HG03432 (cell line): ENCODE data around the gene LEAP2.
A peak's percentile ranks its signal among the peaks of the same experiment; 100 is the strongest.
"Not testable (repeated sequence)": the region's sequence is repeated elsewhere in the genome, so short reads cannot be mapped to it uniquely, and the experiment has no call there.

ENCODE experiments used
- ATAC-seq: cut with Tn5 transposase; IDR thresholded peaks from one replicate; pipeline ENCODE4 v1.9.1; 2021; ENCODE audit warnings: mild to moderate bottlenecking, moderate library complexity; ENCODE audit not compliant: unreplicated experiment

The LEAP2 gene

DNA sequence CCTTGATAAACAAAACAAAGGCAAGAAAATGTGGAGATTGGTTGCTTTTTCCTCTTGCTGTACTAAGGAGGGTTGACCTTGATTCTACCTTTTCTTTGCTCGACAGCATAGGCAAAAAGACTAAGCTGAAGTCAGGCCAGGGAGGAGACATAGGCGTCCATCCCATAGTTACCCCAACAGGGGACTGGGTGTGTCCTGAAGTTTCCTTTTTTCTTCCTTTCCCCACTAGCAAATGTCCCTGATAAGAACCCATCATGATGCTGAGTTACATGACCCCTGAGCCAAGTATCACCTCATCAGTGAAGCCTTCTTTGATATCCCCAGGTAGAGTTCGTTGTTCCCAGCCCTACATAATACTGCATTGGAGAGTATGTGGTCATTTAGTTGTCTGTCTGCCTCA lies 33.2 kb upstream of the LEAP2 start:
- ATAC-seq: no peak

- ATAC-seq: no peak
These were observed 32.6 kb upstream of the LEAP2 start for GRCh38 chr5:132840896-132841295.

- ATAC-seq: no peak
These were observed 32.2 kb upstream of the LEAP2 start for GRCh38 chr5:132841305-132841704.

- ATAC-seq: no peak
These were observed 25.2 kb upstream of the LEAP2 start for GRCh38 chr5:132848270-132848669.

- ATAC-seq: no peak
These were observed 24.1 kb upstream of the LEAP2 start for GRCh38 chr5:132849347-132849746.

GRCh38 chr5:132850066-132850465 lies 23.4 kb upstream of the LEAP2 start:
- ATAC-seq: no peak

DNA sequence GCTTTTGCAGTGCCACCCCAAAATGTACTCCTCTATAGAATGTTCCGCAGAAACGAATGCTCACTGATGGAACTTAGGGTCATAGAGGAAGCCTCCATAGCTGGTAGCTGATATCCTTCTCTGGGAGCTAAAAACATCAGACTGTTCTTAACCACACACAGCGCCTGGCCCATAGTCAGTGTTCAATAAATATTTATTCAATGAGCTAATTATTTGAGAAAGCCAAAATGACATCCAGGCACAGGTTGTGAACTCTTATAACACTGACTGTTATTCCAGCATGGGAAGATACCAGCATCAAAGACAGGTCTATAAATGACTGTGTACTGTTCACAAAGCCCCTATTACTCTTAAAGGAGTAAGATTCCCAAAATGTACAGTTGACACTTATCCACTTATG lies 20.1 kb upstream of the LEAP2 start:
- no peak for ATAC-seq

- ATAC-seq: no peak
These were observed 19.7 kb upstream of the LEAP2 start for GRCh38 chr5:132853790-132854189.

- no peak for ATAC-seq
These were observed 19.2 kb upstream of the LEAP2 start for GRCh38 chr5:132854301-132854700.

- ATAC-seq: not testable (repeated sequence)
These were observed 18.5 kb upstream of the LEAP2 start for GRCh38 chr5:132854992-132855391.

DNA sequence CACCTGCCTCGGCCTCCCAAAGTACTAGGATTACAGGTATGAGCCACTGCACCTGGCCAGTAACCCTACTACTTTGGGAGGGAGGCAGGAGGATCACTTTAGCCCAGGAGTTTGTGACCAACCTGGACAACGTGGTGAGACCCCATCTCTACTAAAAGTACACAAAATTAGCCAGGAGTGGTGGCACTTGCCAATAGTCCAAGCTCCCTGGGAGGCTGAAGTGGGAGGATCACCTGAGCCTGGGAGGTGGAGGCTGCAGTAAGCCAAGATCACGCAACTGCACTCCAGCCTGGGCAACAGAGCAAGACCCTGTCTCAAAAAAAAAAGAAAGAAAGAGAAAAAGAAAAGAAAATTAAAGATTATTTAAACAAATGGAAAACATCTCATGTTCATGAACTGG lies 17.5 kb upstream of the LEAP2 start:
- no peak for ATAC-seq

- ATAC-seq: no peak
These were observed 13.5 kb upstream of the LEAP2 start for GRCh38 chr5:132859889-132860437.

- no peak for ATAC-seq
These were observed 12.7 kb upstream of the LEAP2 start for GRCh38 chr5:132860742-132861141.

GRCh38 chr5:132865668-132866341 lies 7.7 kb upstream of the LEAP2 start:
- peak; percentile 33 for ATAC-seq

DNA sequence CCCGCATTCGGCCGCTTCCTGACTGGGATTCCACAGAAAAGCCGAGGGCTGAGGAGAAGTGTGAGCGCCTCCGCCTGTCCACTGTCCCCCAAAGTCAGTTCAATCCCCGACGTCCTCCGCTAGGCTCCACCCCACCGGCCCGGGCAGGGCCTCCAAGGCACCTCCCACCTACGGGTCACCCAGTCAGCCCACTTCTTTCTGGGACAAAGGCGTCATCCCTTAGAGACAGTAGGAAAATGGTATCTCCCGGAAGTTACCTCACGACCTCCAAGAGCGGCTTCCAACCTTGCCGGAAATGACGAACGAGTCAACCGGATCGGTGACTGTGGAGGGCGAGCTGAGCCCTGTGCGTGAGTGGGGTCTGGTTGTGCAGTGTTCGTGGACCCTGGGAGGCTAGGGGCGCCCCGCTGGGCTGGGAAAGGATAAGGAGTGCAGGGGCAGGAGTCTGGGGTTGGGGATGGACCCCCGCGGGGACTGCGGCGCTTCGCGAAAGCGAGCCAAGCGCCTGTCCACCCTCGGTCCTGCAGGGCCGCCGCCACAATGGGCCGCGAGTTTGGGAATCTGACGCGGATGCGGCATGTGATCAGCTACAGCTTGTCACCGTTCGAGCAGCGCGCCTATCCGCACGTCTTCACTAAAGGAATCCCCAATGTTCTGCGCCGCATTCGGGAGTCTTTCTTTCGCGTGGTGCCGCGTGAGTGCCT lies 7.0 kb upstream of the LEAP2 start, which contains the start of the genes GDF9 and UQCRQ:
GDF9 (minus strand) TSS at position 128 of the 704 bp plus-strand sequence. CDS start 1,936 bp downstream, outside the sequence.
UQCRQ (plus strand) TSS at position 301 of the 704 bp plus-strand sequence; CDS start at position 541, 240 bp downstream.
- peak; percentile 98 for ATAC-seq

- no peak for ATAC-seq
These were observed 6.4 kb upstream of the LEAP2 start for GRCh38 chr5:132867046-132867451.

GRCh38 chr5:132868754-132869153 lies 4.7 kb upstream of the LEAP2 start:
- no peak for ATAC-seq

GRCh38 chr5:132870801-132871200 lies 2.7 kb upstream of the LEAP2 start:
- ATAC-seq: no peak

DNA sequence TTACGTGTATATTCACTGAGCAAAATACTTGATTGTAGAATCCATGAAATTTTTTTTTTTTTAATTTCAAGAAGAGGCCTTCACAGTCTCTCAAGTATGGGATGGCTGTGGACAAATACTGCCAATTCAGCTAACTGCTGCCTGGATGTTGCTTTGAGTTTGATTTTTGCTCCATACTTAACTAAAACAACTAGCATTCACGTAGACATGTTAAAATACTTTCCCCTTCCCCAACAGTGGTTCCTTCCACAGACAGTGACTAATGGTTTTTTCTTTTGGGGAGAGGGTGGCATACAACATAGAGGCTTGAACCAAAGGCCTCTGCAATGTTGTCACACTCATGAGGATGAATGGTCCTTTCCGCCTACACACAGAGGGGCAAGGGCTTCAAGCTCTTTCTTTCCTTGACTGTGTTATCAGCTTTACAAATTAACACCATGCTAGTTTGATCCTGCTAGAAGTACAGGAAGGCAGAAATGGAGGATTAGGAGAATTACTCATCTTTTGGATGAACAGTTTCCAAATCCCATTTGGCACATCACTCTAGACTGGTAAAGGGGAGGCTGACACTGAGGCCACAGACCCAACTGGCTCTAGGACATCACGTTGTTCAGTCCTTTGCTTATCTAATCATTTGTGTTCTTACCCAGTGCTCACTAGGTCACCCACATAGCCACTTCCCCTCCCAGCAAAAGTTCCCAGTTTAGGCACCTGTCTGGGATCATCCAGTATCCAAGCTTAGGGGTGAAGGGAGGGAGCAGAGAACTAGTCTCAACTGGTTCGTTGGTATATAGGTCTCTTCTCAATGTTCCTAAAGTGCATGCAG lies 1.8 kb upstream of the LEAP2 start:
- no peak for ATAC-seq

DNA sequence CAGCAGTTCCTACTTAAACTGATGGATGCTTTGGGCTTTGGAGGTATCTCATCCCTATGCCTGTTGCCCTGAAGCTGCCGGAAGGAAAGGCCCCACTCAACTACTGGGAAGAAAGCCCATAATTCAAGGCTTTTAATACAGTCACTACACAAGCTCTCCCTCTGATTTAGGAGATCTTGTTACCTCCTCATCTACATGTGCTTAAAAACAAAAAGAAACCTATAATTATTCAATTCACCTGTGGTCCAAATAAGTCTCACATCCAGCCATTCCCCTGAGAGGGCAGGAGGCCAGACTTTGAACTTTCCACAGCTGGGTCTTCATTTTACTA lies 715 bp upstream of the LEAP2 start:
- ATAC-seq: no peak

DNA sequence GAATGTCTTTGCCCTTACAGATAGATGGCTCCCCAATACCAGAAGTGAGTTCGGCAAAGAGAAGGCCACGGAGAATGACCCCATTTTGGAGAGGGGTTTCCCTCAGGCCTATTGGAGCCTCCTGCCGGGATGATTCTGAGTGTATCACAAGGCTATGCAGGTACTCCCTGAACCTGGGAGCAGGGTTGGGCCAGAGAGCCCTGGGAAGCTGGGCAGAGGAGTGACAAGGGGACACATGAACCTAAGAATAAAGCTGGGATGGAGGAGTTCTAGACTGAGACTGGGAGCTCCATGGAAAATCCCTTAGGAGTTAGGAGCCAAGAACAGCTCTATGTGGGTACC lies 433 bp downstream of the LEAP2 start:
- no peak for ATAC-seq
